Upper lobe of right lung (tissue), 1 donor: ENCODE data around the gene SPPL2C. TPM values are rescaled to one million over a fixed set of nuclear protein-coding genes. Genes with fewer than 3 reads are reported as not detected.
"Not testable (repeated sequence)": the region's sequence is repeated elsewhere in the genome, so short reads cannot be mapped to it uniquely, and the experiment has no call there.

Experiments used
- ATAC-seq: fragments of 200-7000 bp; cut with Tn5 transposase; one replicate; pipeline ENCODE4 v1.9.1; 2020; ENCODE audit warnings: mild to moderate bottlenecking, moderate library complexity
- DNase-seq: peaks from one replicate; pipeline ENCODE4 v3.0.0-alpha.2; 2020
- H3K27ac ChIP-seq: fragments of 200-600 bp; one replicate; pipeline ENCODE4 v1.8.0; 2022
- H3K27me3 ChIP-seq: fragments of 200-600 bp; one replicate; pipeline ENCODE4 v1.8.0; 2022; ENCODE audit warnings: mild to moderate bottlenecking
- H3K36me3 ChIP-seq: fragments of 200-600 bp; one replicate; pipeline ENCODE4 v1.8.0; 2022
- H3K4me1 ChIP-seq: fragments of 200-600 bp; one replicate; pipeline ENCODE4 v1.8.0; 2022
- H3K4me3 ChIP-seq: fragments of 200-600 bp; one replicate; pipeline ENCODE4 v1.8.0; 2022; ENCODE audit warnings: mild to moderate bottlenecking
- H3K9me3 ChIP-seq: fragments of 200-600 bp; one replicate; pipeline ENCODE4 v1.8.0; 2022
- CTCF ChIP-seq: fragments of 200-600 bp; IDR thresholded peaks from one replicate; pipeline ENCODE4 v1.8.0; 2022; ENCODE audit warnings: antibody characterized with exemption
- intact Hi-C: fragments of 100-400 bp; cut with DNase I; formaldehyde crosslinking; loops from one replicate; pipeline ENCODE4 v1.11.0; 2022
- total RNA-seq: library from RNA; stranded (reverse); fragmentation: NEBNext Ultra II Directional; extraction: Animal tissue kit (Norgen Biotek cat#: 25700); gene quantifications from one replicate; pipeline ENCODE4 v1.2.1, GENCODE V29; 2021
- donor health status: DM: no; HTN: yes; CAD: no; lungs with severe emphysema.

Gene SPPL2C
- total RNA-seq, 1 donor from 2014 or later: not detected

GRCh38 chr17:45854209-45854608, 9.5 kb downstream of the SPPL2C start:
- DNase-seq (no peak), ATAC-seq (no peak)
- intact Hi-C loops: no loop called here
- no peaks in the 10 kb centered on the region for H3K4me1 ChIP-seq
- no peaks in the 10 kb centered on the region for H3K9me3 ChIP-seq
- TF ChIP-seq CTCF: no peak
- H3K27ac ChIP-seq: no peak overlapping the region
- H3K4me3 ChIP-seq: no peak overlapping the region
- peaks cover 25% of the 10 kb centered on the region for H3K27me3 ChIP-seq
- H3K36me3 ChIP-seq: no peaks in the 10 kb centered on the region

- Histone ChIP-seq H3K9me3 (no peaks in the 10 kb centered on the region), H3K4me1 (no peaks in the 10 kb centered on the region), H3K36me3 (no peaks in the 10 kb centered on the region), H3K4me3 (no peak overlapping the region), H3K27ac (no peak overlapping the region), H3K27me3 (peaks cover 25% of the 10 kb centered on the region)
- DNase-seq (no peak), ATAC-seq (no peak)
- intact Hi-C loops: no loop called here
- no peak for TF ChIP-seq CTCF
Measured at GRCh38 chr17:45855691-45856336, 11.1 kb downstream of the SPPL2C start.

DNA sequence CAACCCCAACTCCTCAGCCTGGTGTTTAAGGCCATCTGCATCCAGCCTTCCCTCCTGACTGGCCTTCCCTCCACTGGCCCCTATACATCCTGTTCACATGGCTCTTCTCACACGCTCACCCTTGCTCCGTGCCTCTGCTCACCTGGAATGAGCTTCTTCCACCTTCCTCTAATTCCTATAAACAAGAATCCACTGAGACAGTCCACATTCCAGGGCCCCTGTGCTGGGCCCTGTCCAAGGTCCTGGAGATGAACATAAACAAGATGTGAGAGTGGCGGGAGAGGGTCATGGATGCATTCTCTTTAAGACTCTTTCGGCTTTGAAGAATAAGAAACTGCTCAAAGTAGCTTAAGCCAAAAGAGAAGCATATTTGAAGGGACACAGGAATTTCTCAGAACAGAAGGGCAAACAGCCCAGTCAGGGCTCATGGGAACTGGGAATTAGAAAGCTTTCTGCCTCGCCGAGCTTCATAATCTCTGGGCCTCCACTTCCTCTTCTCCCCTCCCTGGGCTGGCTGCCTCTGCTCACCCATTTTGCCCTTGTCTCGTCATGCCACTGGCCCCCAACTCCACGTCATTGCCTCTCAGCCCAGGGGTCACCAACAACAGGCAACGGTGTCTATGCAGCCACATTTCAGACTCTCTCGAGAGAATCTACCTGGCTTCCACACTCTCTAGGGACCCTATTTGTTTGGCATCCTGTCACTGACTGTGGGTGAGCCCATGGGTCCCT, 13.5 kb downstream of the SPPL2C start:
- Histone ChIP-seq H3K36me3 (no peaks in the 10 kb centered on the region), H3K27me3 (peaks cover 17% of the 10 kb centered on the region), H3K27ac (no peak overlapping the region), H3K4me3 (no peak overlapping the region), H3K4me1 (no peaks in the 10 kb centered on the region), H3K9me3 (no peaks in the 10 kb centered on the region)
- no peak for ATAC-seq
- intact Hi-C loops: no loop called here
- no peak for DNase-seq
- TF ChIP-seq CTCF: no peak

- ATAC-seq (no peak), DNase-seq (no peak)
- no peak overlapping the region for H3K27ac ChIP-seq
- intact Hi-C loops: no loop called here
- H3K4me1 ChIP-seq: no peaks in the 10 kb centered on the region
- H3K9me3 ChIP-seq: no peaks in the 10 kb centered on the region
- H3K27me3 ChIP-seq: peaks cover 12% of the 10 kb centered on the region
- no peak for TF ChIP-seq CTCF
- H3K36me3 ChIP-seq: no peaks in the 10 kb centered on the region
- no peak overlapping the region for H3K4me3 ChIP-seq
Measured at GRCh38 chr17:45861165-45861564, 16.5 kb downstream of the SPPL2C start.

- H3K9me3 ChIP-seq, ATAC-seq, H3K4me3 ChIP-seq, DNase-seq, H3K27ac ChIP-seq, intact Hi-C loops, H3K36me3 ChIP-seq, H3K4me1 ChIP-seq: not testable (repeated sequence)
- H3K27me3 ChIP-seq: peaks cover 12% of the 10 kb centered on the region
Measured at GRCh38 chr17:45862127-45862526, 17.4 kb downstream of the SPPL2C start.

DNA sequence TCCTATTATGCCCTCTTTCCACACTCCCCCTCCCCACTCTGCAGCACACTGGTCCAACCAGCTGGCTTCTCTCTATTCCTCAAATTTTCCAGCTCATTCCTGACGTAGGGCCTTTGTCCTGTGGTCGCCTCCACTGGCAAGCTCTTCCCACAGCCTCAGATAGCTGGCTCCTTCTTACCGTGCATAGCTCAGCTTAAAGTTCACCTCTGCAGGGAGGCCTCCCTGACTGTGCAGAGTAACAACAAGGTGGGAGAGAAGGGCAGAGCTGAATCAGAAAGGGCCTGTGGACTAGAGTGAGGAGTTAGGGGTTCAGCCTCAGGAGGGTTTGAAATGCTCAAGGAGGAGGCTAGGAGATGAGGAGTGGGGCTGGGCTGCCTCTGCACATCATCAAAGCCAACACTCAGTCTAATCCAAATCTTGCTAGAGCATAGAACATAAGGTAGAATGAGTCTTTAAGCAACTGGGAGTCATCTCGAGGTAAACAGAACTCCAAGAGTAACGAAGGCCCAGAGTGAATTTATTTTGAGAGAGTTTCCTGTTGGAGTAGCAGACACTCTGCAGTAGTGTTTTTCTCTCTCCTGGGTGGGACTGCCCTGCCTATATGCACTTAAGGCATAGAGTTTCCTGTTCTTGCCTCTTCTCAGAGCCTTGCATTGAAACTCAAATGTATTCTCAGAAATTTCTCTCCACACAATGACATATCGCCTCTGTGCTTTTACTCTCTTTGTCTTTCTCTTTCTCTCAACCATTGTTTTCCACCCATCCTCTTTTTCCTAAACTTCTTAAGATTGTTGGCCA, 19.4 kb downstream of the SPPL2C start:
- ATAC-seq (no peak), DNase-seq (no peak)
- Histone ChIP-seq H3K4me1 (no peaks in the 10 kb centered on the region), H3K27ac (no peak overlapping the region), H3K27me3 (peaks cover 7% of the 10 kb centered on the region), H3K4me3 (no peak overlapping the region), H3K9me3 (no peaks in the 10 kb centered on the region), H3K36me3 (no peaks in the 10 kb centered on the region)
- no peak for TF ChIP-seq CTCF
- intact Hi-C loops: no loop called here
